Smooth muscle cell (in vitro differentiated cells): Measurements from ENCODE around the gene VENTX. TPM values are rescaled to one million over a fixed set of nuclear protein-coding genes. Genes with fewer than 3 reads are reported as not detected.

Experiments
- DNase-seq: peaks from one replicate; lab custom pipeline; 2025; ENCODE audit not compliant: unreplicated experiment; lab: John Stamatoyannopoulos, UW
- H2AFZ ChIP-seq: fragments of 200-600 bp; sonication (generic); 2 replicates; pipeline ENCODE4 v1.6.0; 2016; ENCODE audit warnings: antibody characterized with exemption, low read depth, mild to moderate bottlenecking
- H3F3A ChIP-seq: fragments of 200-600 bp; sonication (generic); 2 replicates; pipeline ENCODE4 v1.6.0; 2017; ENCODE audit warnings: antibody characterized with exemption, low read depth
- H3K27ac ChIP-seq: fragments of 200-600 bp; sonication (generic); 2 replicates; pipeline ENCODE4 v1.5.1; 2016; ENCODE audit warnings: low read depth, mild to moderate bottlenecking
- H3K27me3 ChIP-seq: fragments of 200-600 bp; sonication (generic); 2 replicates; pipeline ENCODE4 v1.6.1; 2016; ENCODE audit warnings: low read depth, mild to moderate bottlenecking
- H3K36me3 ChIP-seq: fragments of 200-600 bp; sonication (generic); 2 replicates; pipeline ENCODE4 v1.5.1; 2016; ENCODE audit warnings: low read depth
- H3K4me1 ChIP-seq: fragments of 200-600 bp; sonication (generic); 2 replicates; pipeline ENCODE4 v1.5.1; 2016; ENCODE audit warnings: low read depth
- H3K4me2 ChIP-seq: fragments of 200-600 bp; sonication (generic); 2 replicates; pipeline ENCODE4 v1.6.0; 2016; ENCODE audit warnings: mild to moderate bottlenecking
- H3K4me3 ChIP-seq: fragments of 200-600 bp; sonication (generic); 2 replicates; pipeline ENCODE4 v1.5.1; 2016; ENCODE audit warnings: mild to moderate bottlenecking
- H3K79me2 ChIP-seq: fragments of 200-600 bp; sonication (generic); 2 replicates; pipeline ENCODE4 v1.6.0; 2016; ENCODE audit warnings: low read depth, mild to moderate bottlenecking
- H3K9ac ChIP-seq: fragments of 200-600 bp; sonication (generic); 2 replicates; pipeline ENCODE4 v1.6.0; 2016; ENCODE audit warnings: low read depth
- H3K9me3 ChIP-seq: fragments of 200-600 bp; sonication (generic); replicated peaks from 2 replicates; pipeline ENCODE4 v1.5.1; 2016; ENCODE audit warnings: low read depth
- H4K20me1 ChIP-seq: fragments of 200-600 bp; sonication (generic); 2 replicates; pipeline ENCODE4 v1.6.0; 2016; ENCODE audit warnings: low read depth
- WGBS: methylation state at CpG from one replicate; pipeline ENCODE4 v1.1.7; 2016; ENCODE audit warnings: low lambda C conversion rate; 5-methylcytosine and 5-hydroxymethylcytosine counted together
- polyA plus RNA-seq: library from polyadenylated mRNA; unstranded; fragments of >200 nt; fragmentation: Nextera tagmentation; extraction: Ambion mirVana; gene quantifications from 2 replicates; pipeline ENCODE4 v1.2.1, GENCODE V29; 2016
- total RNA-seq: library from RNA; depleted of rRNA; stranded (reverse); fragments of >200 nt; gene quantifications from 2 replicates; pipeline ENCODE4 v1.2.3, GENCODE V29; 2014
- TF ChIP-seq, protein P1 (sequence below): fragments of 200-600 bp; sonication (generic); IDR thresholded peaks from 2 replicates; pipeline ENCODE4 v1.5.1; 2017; ENCODE audit warnings: borderline replicate concordance, mild to moderate bottlenecking, antibody characterized with exemption; ENCODE audit not compliant: insufficient read depth, poor library complexity, severe bottlenecking

Gene VENTX
- total and polyA plus RNA-seq, 2 experiments from 2014 or later, result not detected

DNA sequence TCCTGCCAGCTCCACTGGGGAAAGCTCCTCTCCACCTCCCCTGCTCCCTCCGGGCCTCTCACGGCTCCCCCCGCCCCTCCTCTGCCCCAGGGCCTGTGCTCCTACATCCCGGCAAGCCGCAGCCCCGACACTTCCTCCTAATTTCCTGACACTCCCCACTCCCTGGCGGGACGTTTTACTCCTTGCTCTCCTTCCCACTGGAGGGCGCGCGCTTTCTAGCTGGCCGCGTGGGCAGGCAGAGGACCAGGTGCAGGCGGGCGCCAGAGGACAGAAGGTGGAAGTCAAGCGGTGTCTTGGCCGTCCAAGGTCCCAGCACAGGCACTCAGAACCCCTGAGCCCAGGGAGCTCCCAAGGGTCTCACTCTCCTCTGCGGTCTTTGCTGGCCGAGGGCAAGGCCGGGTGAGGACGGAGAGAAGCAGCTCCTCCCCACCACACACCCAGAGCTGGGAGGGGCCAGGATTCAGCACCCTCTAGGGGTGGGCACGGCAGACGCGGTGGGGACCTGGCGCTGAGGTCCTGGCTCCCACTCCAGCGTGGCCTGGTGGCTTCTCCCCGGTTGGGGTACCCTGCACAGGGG is 19.9 kb downstream of the VENTX start:
- Histone ChIP-seq H2AFZ (no peak overlapping the region), H4K20me1 (no peaks in the 10 kb centered on the region), H3K4me3 (peak overlapping the region; percentile 27), H3K79me2 (no peaks in the 10 kb centered on the region), H3K27me3 (no peaks in the 10 kb centered on the region), H3F3A (no peaks in the 10 kb centered on the region), H3K36me3 (no peaks in the 10 kb centered on the region), H3K9me3 (no peaks in the 10 kb centered on the region), H3K4me1 (peaks cover 22% of the 10 kb centered on the region), H3K27ac (no peak overlapping the region), H3K9ac (no peak overlapping the region), H3K4me2 (peak overlapping the region; percentile 78)
- WGBS, result 11% methylated on average over 27 of the region's 27 CpGs
- DNase-seq, result no peak
- TF ChIP-seq, protein P1, sequence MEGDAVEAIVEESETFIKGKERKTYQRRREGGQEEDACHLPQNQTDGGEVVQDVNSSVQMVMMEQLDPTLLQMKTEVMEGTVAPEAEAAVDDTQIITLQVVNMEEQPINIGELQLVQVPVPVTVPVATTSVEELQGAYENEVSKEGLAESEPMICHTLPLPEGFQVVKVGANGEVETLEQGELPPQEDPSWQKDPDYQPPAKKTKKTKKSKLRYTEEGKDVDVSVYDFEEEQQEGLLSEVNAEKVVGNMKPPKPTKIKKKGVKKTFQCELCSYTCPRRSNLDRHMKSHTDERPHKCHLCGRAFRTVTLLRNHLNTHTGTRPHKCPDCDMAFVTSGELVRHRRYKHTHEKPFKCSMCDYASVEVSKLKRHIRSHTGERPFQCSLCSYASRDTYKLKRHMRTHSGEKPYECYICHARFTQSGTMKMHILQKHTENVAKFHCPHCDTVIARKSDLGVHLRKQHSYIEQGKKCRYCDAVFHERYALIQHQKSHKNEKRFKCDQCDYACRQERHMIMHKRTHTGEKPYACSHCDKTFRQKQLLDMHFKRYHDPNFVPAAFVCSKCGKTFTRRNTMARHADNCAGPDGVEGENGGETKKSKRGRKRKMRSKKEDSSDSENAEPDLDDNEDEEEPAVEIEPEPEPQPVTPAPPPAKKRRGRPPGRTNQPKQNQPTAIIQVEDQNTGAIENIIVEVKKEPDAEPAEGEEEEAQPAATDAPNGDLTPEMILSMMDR, result peak; percentile 8

DNA sequence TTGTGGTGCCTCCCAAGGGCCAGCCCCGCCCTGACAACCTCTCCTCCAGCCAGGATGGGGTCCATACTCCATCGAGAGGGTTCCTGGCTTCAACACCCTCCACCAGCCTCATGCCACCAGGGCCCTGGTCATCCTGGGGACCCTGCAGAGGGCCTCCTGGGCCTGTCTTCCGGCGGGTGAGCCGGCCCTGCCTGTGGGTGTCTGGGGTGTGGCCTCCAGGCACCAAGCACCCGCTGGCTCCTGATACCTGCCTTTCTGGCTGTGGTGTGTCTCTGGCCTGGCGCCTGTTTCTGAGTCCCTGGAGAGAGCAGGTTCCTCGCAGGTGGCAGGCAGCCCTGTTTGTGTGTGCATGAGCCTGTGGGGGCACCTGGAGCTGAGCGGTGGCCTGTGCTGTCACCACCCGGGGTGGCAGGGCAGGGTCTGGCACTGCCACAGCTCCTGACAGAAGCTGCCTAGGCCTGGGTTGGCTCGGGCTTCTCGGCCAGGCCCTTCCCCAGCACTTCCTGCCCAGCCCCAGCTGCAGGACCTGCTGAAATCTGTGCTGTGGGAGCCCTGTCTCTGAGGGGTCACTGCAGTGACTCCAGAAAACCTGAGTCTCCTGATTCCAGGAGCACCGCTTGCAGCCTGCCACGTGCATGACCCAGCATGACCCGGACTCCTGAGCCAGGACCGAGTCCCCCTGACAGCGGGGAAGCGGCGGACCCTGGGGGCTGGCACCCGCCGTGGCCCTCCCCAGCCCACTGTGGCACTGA is 20.6 kb downstream of the VENTX start:
- H4K20me1 ChIP-seq, result no peaks in the 10 kb centered on the region
- no peaks in the 10 kb centered on the region for H3K9me3 ChIP-seq
- no peak overlapping the region for H2AFZ ChIP-seq
- peak overlapping the region; percentile 79 for H3K4me2 ChIP-seq
- 83% methylated on average over 21 of the region's 21 CpGs for WGBS
- no peaks in the 10 kb centered on the region for H3F3A ChIP-seq
- no peaks in the 10 kb centered on the region for H3K79me2 ChIP-seq
- no peak for DNase-seq
- no peaks in the 10 kb centered on the region for H3K27me3 ChIP-seq
- no peak overlapping the region for H3K4me3 ChIP-seq
- H3K27ac ChIP-seq, result peak overlapping the region; percentile 88
- TF ChIP-seq, protein P1, result no peak
- H3K4me1 ChIP-seq, result peaks cover 24% of the 10 kb centered on the region
- peak overlapping the region; percentile 53 for H3K9ac ChIP-seq
- H3K36me3 ChIP-seq, result no peaks in the 10 kb centered on the region

DNA sequence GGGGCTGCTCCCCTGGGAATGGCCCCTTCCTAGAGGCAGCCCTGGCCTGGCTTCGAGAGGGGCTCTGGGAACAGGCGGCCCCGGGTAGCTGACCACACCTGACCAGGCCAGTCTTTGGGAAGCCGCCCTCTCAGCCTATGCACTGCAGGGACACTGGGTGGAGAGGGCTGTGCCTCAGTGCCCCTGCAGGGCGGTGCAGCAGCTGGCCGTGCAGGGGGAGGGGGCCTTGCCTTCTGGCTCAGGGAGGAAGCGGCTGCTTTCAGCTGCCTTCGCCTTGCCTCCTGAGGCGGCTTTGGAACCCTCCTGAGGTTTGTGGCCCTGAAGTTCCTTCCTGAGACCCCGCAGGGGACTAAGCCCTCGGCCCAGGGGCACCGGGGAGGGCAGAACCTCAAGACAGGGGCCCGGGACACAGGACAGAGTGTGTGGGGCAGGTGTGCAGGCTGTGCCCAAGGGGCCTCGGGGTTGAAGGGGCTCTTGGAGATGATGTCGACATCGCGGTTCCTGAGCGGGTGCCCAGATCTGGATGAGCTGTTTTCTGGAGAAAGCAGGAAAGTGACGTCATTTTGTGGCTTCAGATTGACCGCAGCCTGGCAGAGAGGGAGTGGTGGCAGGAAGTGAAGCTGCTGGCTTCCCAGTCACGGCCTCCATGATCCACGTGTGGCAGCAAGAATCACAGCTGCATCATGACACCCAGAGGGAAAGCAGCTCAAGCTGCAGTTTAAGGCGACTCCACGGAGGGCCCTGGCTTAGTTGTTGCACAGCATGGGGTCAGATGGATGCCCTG is 21.4 kb downstream of the VENTX start:
- WGBS, result 49% methylated on average over 24 of the region's 24 CpGs
- H2AFZ ChIP-seq, result no peak overlapping the region
- no peaks in the 10 kb centered on the region for H4K20me1 ChIP-seq
- H3K36me3 ChIP-seq, result no peaks in the 10 kb centered on the region
- no peak overlapping the region for H3K4me3 ChIP-seq
- H3K4me1 ChIP-seq, result peaks cover 24% of the 10 kb centered on the region
- peak overlapping the region; percentile 88 for H3K27ac ChIP-seq
- H3K9ac ChIP-seq, result peak overlapping the region; percentile 53
- no peaks in the 10 kb centered on the region for H3F3A ChIP-seq
- DNase-seq, result peak; percentile 61
- H3K27me3 ChIP-seq, result no peaks in the 10 kb centered on the region
- H3K9me3 ChIP-seq, result no peaks in the 10 kb centered on the region
- TF ChIP-seq, protein P1, result no peak
- H3K79me2 ChIP-seq, result no peaks in the 10 kb centered on the region
- H3K4me2 ChIP-seq, result peak overlapping the region; percentile 79
